ENCODE results near the gene MACROD2.

DNA sequence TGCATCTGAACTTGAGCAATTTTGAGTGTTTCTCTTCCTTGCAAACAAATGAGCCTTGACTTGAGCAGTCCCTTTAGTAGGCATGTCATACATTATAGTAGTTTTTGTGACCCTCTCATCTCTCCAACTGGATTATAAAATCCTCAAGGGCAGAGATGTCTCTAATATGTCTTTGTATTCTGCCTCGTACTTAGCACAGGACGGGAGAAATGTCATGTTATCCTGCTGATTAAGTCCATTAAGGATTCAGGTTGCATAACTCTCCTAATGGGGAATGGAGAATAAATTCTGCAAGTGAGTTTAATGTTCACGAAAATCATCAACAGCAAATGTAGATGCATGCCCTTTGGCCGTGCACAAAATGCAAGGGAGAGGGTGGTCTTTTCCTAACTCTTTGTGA, 1635.0 kb downstream of the MACROD2 start:
- no peak for TF ChIP-seq ZSCAN20 (CRISPR knock-in tag; IDR thresholded peaks at IDR 0.05)
- TF ChIP-seq, protein P1, sequence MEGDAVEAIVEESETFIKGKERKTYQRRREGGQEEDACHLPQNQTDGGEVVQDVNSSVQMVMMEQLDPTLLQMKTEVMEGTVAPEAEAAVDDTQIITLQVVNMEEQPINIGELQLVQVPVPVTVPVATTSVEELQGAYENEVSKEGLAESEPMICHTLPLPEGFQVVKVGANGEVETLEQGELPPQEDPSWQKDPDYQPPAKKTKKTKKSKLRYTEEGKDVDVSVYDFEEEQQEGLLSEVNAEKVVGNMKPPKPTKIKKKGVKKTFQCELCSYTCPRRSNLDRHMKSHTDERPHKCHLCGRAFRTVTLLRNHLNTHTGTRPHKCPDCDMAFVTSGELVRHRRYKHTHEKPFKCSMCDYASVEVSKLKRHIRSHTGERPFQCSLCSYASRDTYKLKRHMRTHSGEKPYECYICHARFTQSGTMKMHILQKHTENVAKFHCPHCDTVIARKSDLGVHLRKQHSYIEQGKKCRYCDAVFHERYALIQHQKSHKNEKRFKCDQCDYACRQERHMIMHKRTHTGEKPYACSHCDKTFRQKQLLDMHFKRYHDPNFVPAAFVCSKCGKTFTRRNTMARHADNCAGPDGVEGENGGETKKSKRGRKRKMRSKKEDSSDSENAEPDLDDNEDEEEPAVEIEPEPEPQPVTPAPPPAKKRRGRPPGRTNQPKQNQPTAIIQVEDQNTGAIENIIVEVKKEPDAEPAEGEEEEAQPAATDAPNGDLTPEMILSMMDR (IDR thresholded peaks at IDR 0.05): no peak
- TF ChIP-seq EP300 (IDR thresholded peaks at IDR 0.05): no peak
- no peak for TF ChIP-seq POLR2A (IDR thresholded peaks at IDR 0.05; ENCODE audit: low read length)
- no peak for TF ChIP-seq CHD4 (IDR thresholded peaks at IDR 0.05; ENCODE audit: borderline replicate concordance)

Data from A549 (cell line).